Breast epithelium (tissue), 3 donors: ENCODE measurements around the gene ALG1L2.
"Not testable (repeated sequence)": the region's sequence is repeated elsewhere in the genome, so short reads cannot be mapped to it uniquely, and the experiment has no call there.

Source experiments
- POLR2A ChIP-seq: fragments of 450-650 bp; IDR thresholded peaks from one replicate; pipeline ENCODE4 v1.6.1; 2016; ENCODE audit warnings: antibody characterized with exemption, mild to moderate bottlenecking, moderate library complexity
- POLR2AphosphoS5 ChIP-seq, 3 donors: sonication (generic); formaldehyde crosslinking; IDR thresholded peaks; one replicate each; pipeline ENCODE4 v1.6.1; 2017; ENCODE audit warnings: antibody characterized with exemption in 3 of 3
- TF ChIP-seq, protein P1 (sequence below), 3 donors: fragments of 450-650 bp; IDR thresholded peaks; one replicate each; pipeline ENCODE4 v1.5.1; 2016 to 2017; ENCODE audit warnings: antibody characterized with exemption in 3 of 3, mild to moderate bottlenecking in 3 of 3, moderate library complexity in 3 of 3

DNA sequence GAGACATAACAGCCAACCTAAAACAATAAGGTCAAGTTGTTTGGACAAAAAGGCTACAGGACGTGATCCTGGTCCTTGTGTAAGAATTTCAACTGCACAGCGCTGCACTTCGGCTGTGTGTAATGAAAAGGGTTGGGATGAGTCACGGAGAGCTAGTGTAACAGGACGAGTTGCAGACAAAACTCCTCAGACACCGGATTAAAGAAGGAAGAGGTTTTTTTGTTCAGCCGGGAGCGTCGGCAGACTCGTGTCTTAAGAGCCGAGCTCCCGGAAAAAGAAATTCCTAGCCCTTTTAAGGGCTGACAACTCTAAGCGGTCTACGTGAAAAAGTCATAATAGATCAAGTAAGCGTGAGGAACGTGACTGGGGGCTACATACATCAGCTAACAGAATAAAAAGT lies 59.1 kb downstream of the ALG1L2 start:
- TF ChIP-seq, protein P1, sequence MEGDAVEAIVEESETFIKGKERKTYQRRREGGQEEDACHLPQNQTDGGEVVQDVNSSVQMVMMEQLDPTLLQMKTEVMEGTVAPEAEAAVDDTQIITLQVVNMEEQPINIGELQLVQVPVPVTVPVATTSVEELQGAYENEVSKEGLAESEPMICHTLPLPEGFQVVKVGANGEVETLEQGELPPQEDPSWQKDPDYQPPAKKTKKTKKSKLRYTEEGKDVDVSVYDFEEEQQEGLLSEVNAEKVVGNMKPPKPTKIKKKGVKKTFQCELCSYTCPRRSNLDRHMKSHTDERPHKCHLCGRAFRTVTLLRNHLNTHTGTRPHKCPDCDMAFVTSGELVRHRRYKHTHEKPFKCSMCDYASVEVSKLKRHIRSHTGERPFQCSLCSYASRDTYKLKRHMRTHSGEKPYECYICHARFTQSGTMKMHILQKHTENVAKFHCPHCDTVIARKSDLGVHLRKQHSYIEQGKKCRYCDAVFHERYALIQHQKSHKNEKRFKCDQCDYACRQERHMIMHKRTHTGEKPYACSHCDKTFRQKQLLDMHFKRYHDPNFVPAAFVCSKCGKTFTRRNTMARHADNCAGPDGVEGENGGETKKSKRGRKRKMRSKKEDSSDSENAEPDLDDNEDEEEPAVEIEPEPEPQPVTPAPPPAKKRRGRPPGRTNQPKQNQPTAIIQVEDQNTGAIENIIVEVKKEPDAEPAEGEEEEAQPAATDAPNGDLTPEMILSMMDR (IDR thresholded peaks at IDR 0.05) = not testable (repeated sequence)
- not testable (repeated sequence) for TF ChIP-seq POLR2A; POLR2AphosphoS5 (IDR thresholded peaks at IDR 0.05)
